Adrenal gland (tissue), 12 donors: ENCODE data around the gene TAC4. TPM values are rescaled to one million over a fixed set of nuclear protein-coding genes. Genes with fewer than 3 reads are reported as not detected.

ENCODE experiments used
- DNase-seq, 7 donors: peaks; one replicate each; pipeline ENCODE4 v3.0.0-alpha.2; 2019 to 2020
- H3K27ac ChIP-seq, 5 donors: fragments of 200-600 bp; sonication (generic) in 4 of 5; 1 replicate in 3 of 5; 2 replicates in 2 of 5; pipeline versions ENCODE4 v1.5.1 to v1.8.0; 2016 to 2020; ENCODE audit warnings: mild to moderate bottlenecking in 1 of 5
- H3K27me3 ChIP-seq: fragments of 200-600 bp; 2 replicates; pipeline ENCODE4 v1.8.0; 2021
- H3K36me3 ChIP-seq, 2 donors: fragments of 200-600 bp; replicated peaks in 1 of 2; 1 replicate in 1 of 2; 2 replicates in 1 of 2; pipeline versions ENCODE4 v1.5.1 to v1.8.0; 2018 to 2022
- H3K4me1 ChIP-seq, 2 donors: fragments of 200-600 bp; replicated peaks in 1 of 2; 1 replicate in 1 of 2; 2 replicates in 1 of 2; pipeline versions ENCODE4 v1.5.1 to v1.8.0; 2018 to 2021
- H3K4me3 ChIP-seq, 4 donors: fragments of 200-600 bp; sonication (generic) in 3 of 4; one replicate each; pipeline ENCODE4 v1.5.1; 2016 to 2018
- H3K9me3 ChIP-seq, 3 donors: fragments of 200-600 bp; sonication (generic) in 1 of 3; replicated peaks in 1 of 3; 1 replicate in 2 of 3; 2 replicates in 1 of 3; pipeline versions ENCODE4 v1.5.1 to v1.8.0; 2016 to 2021
- CTCF ChIP-seq, 6 experiments: fragments of 450-650 bp in 4 of 6; fragments of 200-600 bp in 2 of 6; sonication (generic) in 1 of 6; IDR thresholded peaks; 1 replicate in 5 of 6; 2 replicates in 1 of 6; pipeline versions ENCODE4 v1.5.1 to v1.8.0; 2016 to 2021; ENCODE audit warnings: antibody characterized with exemption in 6 of 6, mild to moderate bottlenecking in 2 of 6, moderate library complexity in 1 of 6
- POLR2A ChIP-seq, 2 donors: fragments of 450-650 bp; IDR thresholded peaks; one replicate each; pipeline ENCODE4 v1.6.1; 2017; ENCODE audit warnings: antibody characterized with exemption in 2 of 2, mild to moderate bottlenecking in 2 of 2, moderate library complexity in 1 of 2
- WGBS, 4 donors: extraction: QIAGEN DNeasy Blood & Tissue Kit in 2 of 4; methylation state at CpG; one replicate each; pipeline versions ENCODE4 v1.1.5 to v1.1.7; 2013 to 2017; 5-methylcytosine and 5-hydroxymethylcytosine counted together
- intact Hi-C, 2 donors: fragments of 100-400 bp; cut with DNase I; formaldehyde crosslinking; loops; one replicate each; pipeline versions ENCODE4 v1.14.1 to v1.15.0; 2022 to 2023
- polyA plus RNA-seq, 3 donors: library from polyadenylated mRNA; stranded (reverse); fragments of 200-250 nt in 2 of 3; fragments of 350-450 nt in 1 of 3; fragmentation: Illumina TruSeq in 1 of 3; extraction: RNeasy Lipid Tissue Mini Kit (QIAGEN cat#74804) in 1 of 3; gene quantifications; one replicate each; pipeline ENCODE4 v1.2.3, GENCODE V29; 2013 to 2014
- total RNA-seq, 9 donors: library from RNA; depleted of rRNA in 4 of 9; stranded (reverse); fragments of >200 nt in 4 of 9; fragments of 120-200 nt in 1 of 9; fragmentation: NEBNext Ultra II Directional in 1 of 9; extraction: Animal tissue kit (Norgen Biotek cat#: 25700) in 1 of 9; gene quantifications; one replicate each; pipeline versions ENCODE4 v1.1.0 to v1.2.4, GENCODE V29; 2013 to 2023
- donor health status: healthy with polysubstance abuse.
- donor health status: Bipolar disorder and iron deficiency.
- donor health status: DM: yes; HTN: yes; CAD: no.
- donor health status: DM: no; HTN: no; CAD: no.
- donor health status: DM: no; HTN: no; CAD: no.
- donor health status: DM: yes; HTN: yes; CAD: no.

TAC4 gene
- total and polyA plus RNA-seq, 12 donors, result 0.40 to 0.90 TPM; not detected in 10

DNA sequence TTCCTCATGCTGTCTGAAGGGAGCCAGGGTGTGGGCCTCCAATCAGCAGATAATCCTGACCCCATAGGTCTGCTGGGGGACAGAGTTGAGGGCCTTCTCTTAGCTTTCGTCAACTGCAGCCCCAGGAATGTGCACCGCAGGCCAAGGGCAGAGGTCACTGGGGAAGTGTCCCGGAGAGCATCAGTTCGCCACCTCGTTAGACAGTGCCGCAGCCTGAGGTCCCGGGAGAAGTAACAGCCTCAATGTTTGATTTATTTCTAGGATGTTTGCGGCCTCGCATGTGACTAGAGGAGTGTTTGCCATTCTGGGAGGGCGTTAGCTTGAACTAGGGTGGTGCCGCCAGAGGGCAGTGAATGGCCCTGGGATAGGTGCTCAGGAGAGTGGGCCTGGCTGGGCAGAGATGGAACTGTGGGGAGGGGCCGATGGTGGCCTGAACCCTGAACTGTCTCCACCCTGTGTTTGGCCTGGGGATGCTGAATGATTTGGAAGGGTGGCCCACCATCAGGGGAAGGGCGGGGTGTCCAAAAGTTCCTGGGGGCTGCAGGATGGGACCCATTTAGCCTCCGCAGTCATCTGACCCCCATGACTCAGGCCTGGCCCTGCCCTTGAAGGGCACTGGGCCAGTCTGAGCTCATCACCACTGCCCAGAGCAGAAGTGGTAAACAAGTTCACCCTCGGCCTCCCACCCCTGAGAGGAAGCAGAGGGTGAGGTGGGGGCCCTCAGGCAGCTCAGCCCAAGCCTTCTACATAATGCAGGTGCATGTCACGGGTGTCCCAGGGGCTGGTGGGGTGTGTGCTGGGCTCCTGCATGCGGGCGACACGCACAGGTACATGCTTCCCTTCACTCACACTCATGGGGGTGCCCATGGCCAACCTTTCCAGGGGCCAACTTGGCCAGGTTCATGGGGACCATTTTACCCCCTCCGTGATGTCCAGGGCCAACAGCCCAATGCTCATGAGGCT, 12.4 kb upstream of the TAC4 start:
- peaks cover 0 to 5% of the 10 kb centered on the region in 2 donors for H3K4me1 ChIP-seq
- no peaks in the 10 kb centered on the region for H3K27me3 ChIP-seq
- no peaks in the 10 kb centered on the region for H3K36me3 ChIP-seq
- intact Hi-C loops, result loop anchor here in 1 of 2 donors (10.0 kb wide), 2 partner anchors 155 to 285 kb away; partner anchors contain the start of genes NXPH3 and SLC35B1
- H3K9me3 ChIP-seq, result no peaks in the 10 kb centered on the region
- WGBS, 4 donors, result 54 to 63% (median 56%) methylated on average over 10 to 20 of the region's 20 CpGs
- H3K27ac ChIP-seq, result peak overlapping the region in 1 of 5 donors; percentile 10
- no peak overlapping the region for H3K4me3 ChIP-seq
- TF ChIP-seq POLR2A (IDR thresholded peaks at IDR 0.05) (no peak), CTCF (IDR thresholded peaks at IDR 0.05) (no peak)
- peak in 6 of 7 donors; percentile 47 to 57 (median 52) for DNase-seq

DNA sequence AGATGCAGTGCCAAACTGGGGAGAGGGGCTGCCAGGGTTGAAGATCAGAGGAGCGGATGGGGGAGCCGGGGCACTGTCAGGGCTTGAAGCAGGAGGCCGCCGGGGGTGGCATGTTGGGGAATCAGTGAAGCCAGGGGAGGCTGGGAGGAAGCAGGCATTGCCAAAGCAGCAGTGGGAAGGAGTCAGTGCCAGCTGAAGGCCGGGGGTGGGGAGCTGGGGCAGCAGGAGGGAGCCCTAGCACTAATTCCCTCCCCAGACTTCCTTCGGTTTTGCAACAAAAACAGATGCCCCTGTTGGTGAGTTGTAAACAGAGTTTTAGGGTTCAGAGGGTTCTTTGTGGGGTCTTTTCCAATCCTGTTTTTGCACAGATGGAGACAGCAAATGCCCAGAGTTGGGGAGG, 10.9 kb upstream of the TAC4 start:
- TF ChIP-seq POLR2A (IDR thresholded peaks at IDR 0.05) (no peak), CTCF (IDR thresholded peaks at IDR 0.05) (no peak)
- WGBS, 4 donors, result 48 to 63% (median 56%) methylated on average over 5 to 6 of the region's 6 CpGs
- no peaks in the 10 kb centered on the region for H3K36me3 ChIP-seq
- intact Hi-C loops, result loop anchor here in 1 of 2 donors (10.0 kb wide), 2 partner anchors 154 to 284 kb away; partner anchors contain the start of genes NXPH3 and SLC35B1
- peaks cover 0 to 5% of the 10 kb centered on the region in 2 donors for H3K4me1 ChIP-seq
- H3K4me3 ChIP-seq, result no peak overlapping the region
- H3K27me3 ChIP-seq, result no peaks in the 10 kb centered on the region
- H3K27ac ChIP-seq, result no peak overlapping the region
- no peaks in the 10 kb centered on the region for H3K9me3 ChIP-seq
- no peak for DNase-seq

DNA sequence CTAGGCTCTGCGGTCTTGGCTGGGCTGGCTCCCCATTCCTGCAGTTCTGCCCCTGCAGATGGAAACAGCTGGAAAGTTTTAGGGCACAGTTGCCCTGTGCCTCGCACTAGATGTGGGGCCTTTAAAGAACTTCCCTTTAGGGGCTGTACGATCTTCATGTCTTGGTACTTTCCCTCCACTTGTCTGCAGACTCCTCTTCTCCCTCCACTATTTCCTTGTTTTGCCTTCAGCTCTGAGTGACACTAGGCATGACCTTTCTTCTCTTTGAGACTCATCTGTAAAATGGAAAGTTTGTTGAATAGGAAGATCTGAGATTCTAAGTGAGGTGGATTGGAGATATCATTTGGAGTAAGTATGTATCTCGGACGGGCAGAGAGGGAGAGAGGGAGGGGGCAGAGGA, 6.3 kb upstream of the TAC4 start:
- no peaks in the 10 kb centered on the region for H3K36me3 ChIP-seq
- intact Hi-C loops, result loop anchor here (5.0 to 10.0 kb wide), 3 partner anchors 147 to 279 kb away; partner anchors contain the start of genes SLC35B1 (in 2 of the 2) and NXPH3 (in 1 of the 2)
- no peak overlapping the region for H3K27ac ChIP-seq
- TF ChIP-seq POLR2A (IDR thresholded peaks at IDR 0.05) (no peak), CTCF (IDR thresholded peaks at IDR 0.05) (no peak)
- no peaks in the 10 kb centered on the region for H3K9me3 ChIP-seq
- no peaks in the 10 kb centered on the region for H3K27me3 ChIP-seq
- 79 to 93% (median 88%) methylated on average over 5 of the region's 5 CpGs for WGBS, 4 donors
- DNase-seq, result no peak
- peaks cover 0 to 13% of the 10 kb centered on the region in 2 donors for H3K4me1 ChIP-seq
- no peak overlapping the region for H3K4me3 ChIP-seq

GRCh38 chr17:49853470-49854015, 5.7 kb upstream of the TAC4 start:
- Histone ChIP-seq H3K4me3 (no peak overlapping the region), H3K27me3 (no peaks in the 10 kb centered on the region), H3K9me3 (no peaks in the 10 kb centered on the region), H3K27ac (no peak overlapping the region), H3K4me1 (peaks cover 0 to 13% of the 10 kb centered on the region in 2 donors), H3K36me3 (no peaks in the 10 kb centered on the region)
- intact Hi-C loops, result loop anchor here (5.0 to 10.0 kb wide), 3 partner anchors 146 to 279 kb away; partner anchors contain the start of genes SLC35B1 (in 2 of the 2) and NXPH3 (in 1 of the 2)
- DNase-seq, result no peak
- WGBS, 4 donors, result 76 to 80% (median 77%) methylated on average over 6 to 10 of the region's 10 CpGs
- no peak for TF ChIP-seq CTCF (IDR thresholded peaks at IDR 0.05)
- TF ChIP-seq POLR2A (IDR thresholded peaks at IDR 0.05), result no peak
